Cardiac septum (tissue), 1 donor: ENCODE measurements around the gene ATF7IP. TPM values are rescaled to one million over a fixed set of nuclear protein-coding genes. Genes with fewer than 3 reads are reported as not detected.
"Not testable (repeated sequence)": the region's sequence is repeated elsewhere in the genome, so short reads cannot be mapped to it uniquely, and the experiment has no call there.

Source experiments
- DNase-seq: peaks from one replicate; pipeline ENCODE4 v3.0.0-alpha.2; 2020; ENCODE audit warnings: low spot score
- intact Hi-C: fragments of 100-400 bp; cut with DNase I; formaldehyde crosslinking; loops from one replicate; pipeline ENCODE4 v1.14.0; 2022
- total RNA-seq: library from RNA; stranded (reverse); fragmentation: NEBNext Ultra II Directional; extraction: Animal tissue kit (Norgen Biotek cat#: 25700); gene quantifications from one replicate; pipeline ENCODE4 v1.2.1, GENCODE V29; 2021
- donor health status: DM: no; HTN: no; CAD: no.

Gene ATF7IP
- total RNA-seq, 1 donor from 2014 or later = 61.6 TPM

DNA sequence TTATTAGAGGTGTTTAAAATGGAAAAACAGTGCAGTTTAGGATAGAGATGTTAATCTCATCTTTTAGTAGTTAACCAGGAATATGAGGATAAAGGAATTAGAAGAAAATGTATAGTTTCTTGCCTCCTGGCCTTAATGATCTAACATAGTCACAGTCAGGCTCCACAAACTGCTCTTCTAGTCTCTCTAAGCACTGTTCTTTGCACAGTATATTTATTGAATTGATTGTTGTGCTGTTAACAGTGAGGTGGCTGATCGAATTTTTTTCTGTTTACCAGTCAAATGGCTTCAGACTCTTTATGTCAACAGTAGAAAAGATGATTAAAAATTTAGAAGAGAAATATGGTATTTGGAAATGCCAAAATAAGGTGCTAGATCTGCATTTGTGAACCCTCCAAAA lies 37.8 kb downstream of the ATF7IP start:
- intact Hi-C loops = no loop called here
- DNase-seq = no peak

DNA sequence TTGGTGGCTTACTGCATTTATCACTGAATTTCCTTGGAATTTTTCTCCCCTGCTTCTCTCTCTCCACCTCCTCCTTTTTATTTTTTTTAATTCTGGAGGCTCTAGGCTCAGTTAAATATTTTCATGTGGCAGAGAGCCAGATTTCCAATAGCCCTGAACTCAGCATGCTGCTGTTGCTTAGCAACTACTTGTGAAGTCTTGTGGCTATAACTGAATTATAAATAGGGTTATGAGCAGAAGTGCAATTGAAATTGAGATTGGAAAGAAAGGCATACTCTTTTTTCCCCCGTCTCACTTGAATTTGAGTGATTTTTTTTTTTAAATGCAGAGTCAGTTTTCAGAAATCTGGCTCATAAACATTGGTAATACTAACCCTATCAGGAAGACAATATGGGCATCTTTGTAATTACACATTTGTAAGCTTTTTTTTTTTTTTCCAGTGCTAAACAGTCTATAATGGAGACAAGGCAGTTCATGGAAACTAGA lies 38.3 kb downstream of the ATF7IP start:
- intact Hi-C loops = no loop called here
- no peak for DNase-seq

DNA sequence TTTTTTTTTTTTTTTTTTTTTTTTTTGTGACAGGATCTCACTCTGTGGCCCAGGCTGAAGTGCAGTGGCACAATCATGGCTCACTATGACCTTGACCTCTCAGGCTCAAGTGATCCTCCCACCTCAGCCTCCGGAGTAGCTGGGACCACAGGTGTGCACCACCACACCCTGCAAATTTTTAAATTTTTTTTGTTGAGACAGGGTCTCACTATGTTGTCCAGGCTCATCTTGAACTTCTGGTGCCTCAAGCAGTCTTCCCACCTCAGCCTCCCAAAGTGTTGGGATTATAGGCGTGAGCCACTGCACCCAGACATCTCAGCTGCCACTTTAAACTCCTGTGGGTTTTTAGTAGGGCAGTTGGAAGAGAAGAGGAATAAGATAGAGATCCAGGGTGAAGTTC lies 39.9 kb downstream of the ATF7IP start:
- DNase-seq, intact Hi-C loops: not testable (repeated sequence)

DNA sequence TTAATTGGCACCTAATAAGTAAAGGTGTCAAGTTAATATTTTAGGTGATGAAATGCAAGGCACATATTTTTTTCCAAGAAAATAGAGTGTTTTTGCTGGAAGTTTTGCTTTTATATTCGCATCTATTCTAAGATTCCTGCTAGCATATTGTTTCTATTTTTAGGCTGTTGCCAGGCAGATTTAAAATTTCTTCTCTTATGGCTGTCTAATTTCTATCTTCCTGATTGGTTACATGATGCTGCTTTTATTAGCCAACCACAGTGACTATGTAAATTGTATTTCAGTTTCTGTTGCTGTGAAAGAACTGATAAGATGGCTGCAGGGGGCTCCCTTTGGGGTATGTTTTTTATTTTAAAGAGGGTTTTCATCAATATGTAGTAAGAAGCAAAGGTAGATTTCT lies 42.7 kb downstream of the ATF7IP start:
- intact Hi-C loops = no loop called here

DNA sequence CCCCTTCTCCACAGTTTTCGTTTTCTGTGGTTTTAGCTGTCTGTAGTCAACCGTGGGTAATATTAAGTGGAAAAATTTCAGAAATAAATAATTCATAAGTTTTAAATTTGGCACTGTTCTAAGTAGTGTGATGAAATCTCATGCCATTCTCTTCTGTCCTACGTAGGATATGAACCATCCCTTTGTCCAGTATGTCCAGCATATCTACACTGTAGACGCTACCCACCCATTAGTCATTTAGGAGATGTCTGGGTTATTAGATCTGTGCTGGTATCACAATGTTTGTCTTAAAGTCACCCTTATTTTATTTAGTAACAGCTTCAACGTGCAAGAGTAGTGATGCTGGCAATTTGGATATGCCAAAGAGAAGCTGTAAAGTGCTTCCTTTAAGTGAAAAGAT lies 44.7 kb downstream of the ATF7IP start:
- intact Hi-C loops = no loop called here
- DNase-seq = no peak

More for the DNA sequence above, 42.7 kb downstream of the ATF7IP start:
- no peak for DNase-seq

DNA sequence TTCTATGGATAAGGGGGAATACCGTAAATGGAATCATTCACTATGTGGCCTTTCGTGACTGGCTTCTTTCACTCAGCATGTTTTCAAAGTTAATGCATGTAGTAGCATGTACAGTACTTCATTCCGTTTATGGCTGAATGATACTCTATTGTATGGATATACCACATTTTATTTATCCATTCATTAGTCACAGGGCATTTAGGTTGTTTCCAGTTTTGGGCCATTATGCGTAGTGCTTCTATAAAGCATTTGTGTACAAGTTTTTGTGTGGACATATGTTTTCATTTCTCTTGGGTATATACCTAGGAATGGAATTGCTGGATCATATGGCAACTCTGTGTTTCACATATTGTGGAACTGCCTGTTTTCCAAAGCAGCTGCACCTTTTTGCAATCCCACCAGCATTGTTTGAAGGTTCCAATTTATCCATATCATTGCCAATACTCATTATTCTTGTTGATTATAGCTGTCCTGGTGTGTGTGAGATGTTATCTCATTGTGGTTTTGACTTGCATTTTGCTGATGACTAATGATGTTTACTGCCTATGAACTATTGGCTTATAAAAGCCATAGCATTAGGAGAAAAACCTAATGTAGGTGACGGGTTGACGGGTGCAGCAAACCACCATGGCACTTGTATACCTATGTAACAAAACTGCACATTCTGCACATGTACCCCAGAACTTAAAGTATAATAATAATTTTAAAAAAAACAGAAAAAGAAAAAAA lies 45.5 kb downstream of the ATF7IP start:
- DNase-seq = no peak
- intact Hi-C loops = no loop called here

DNA sequence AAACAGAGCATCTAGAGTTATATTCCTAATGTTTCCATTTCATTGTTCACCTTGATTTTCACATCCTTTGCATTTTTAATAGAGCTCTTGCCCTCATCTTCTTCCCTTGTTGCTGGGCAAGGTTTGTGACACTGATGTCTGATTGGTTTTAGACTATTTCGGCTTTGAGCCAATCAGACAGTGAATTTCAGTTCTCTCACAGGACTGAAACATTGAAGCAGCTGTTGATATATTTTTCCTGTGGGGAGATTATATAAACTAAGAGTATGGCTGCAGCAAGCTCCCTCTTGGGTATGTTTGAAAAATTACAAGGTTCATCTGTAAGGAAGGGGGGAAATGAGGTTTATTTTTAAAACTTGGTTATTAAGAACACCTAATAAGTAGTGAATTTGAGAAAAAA lies 51.2 kb downstream of the ATF7IP start:
- intact Hi-C loops = loop anchor here (5.0 kb wide), 1 partner anchor 49 kb away; the partner anchor contains the start of gene ATF7IP

DNA sequence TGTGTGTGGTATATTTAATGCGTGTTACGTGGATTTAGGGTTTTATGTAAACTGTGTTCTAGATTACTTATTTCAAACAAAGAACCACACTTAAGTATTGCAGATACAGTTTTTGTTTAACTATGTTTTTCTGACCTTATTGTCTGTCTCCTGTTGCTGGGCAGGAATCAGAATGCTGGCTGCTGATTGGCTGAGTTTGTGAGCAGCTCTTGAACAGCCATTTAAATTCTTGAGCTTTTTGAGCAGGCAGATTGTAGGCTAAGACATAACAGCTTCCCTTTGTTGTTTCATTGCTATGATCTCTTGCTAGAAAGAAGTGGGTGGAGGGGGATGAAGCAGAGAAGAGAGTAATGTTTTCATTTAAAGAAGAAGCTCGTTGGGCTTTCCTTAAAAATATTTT lies 52.2 kb downstream of the ATF7IP start:
- DNase-seq = peak; percentile 80
- intact Hi-C loops = loop anchor here (1.0 to 5.0 kb wide), 2 partner anchors 50 to 160 kb away; partner anchors contain the start of gene ATF7IP

More for the DNA sequence above, 51.2 kb downstream of the ATF7IP start:
- DNase-seq = no peak

DNA sequence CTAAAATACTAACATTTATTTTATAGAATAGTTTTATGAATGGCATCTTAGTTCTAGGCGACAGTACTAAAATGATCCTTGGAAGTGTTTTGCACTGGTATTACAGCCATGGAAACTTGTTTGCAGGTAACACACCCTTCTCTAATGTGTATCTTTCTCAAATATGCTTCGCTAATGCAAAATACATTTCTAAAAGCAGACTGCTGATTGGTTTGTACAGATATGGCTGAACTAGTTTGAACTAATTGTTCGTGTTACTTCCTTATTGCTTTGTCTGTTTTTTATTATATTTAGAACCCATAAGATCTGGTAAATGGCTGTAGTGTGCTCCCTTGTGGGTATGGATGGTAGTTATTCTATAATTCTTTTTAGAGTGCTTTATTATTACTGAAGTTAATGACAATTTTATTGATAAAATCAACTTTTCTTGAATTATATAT lies 53.0 kb downstream of the ATF7IP start:
- DNase-seq = no peak
- intact Hi-C loops = loop anchor here (1.0 to 5.0 kb wide), 2 partner anchors 51 to 161 kb away; partner anchors contain the start of gene ATF7IP

DNA sequence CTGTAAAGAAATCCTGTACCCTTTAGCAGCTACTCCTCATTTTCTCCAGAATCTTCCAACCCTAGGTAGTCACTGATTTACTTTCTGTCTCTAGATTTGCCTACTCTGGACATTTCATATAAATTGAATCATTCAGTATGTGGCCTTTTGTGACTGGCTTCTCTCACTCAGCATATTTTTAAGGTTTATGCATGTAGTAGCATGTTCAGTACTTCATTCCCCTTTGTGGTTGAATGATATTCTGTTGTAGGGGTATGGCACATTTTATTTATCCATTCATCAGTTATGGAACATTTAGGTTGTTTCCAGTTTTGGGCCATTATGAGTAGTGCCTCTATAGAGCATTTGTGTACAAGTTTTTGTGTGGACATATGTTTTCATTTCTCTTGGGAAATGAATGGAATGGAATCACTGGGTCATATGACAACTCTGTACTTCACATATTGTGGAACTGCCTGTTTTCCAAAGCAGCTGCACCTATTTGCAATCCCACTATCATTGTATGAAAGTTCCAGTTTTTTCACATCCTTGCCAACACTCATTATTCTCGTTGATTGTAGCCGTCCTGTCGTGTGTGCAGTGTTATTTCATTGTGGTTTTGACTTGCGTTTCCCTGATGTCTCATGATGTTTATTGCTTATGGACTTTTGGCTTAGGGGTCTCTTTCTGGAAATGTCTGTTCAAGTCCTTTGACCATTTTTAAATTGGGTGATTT lies 57.2 kb downstream of the ATF7IP start:
- intact Hi-C loops = no loop called here
- DNase-seq = no peak

DNA sequence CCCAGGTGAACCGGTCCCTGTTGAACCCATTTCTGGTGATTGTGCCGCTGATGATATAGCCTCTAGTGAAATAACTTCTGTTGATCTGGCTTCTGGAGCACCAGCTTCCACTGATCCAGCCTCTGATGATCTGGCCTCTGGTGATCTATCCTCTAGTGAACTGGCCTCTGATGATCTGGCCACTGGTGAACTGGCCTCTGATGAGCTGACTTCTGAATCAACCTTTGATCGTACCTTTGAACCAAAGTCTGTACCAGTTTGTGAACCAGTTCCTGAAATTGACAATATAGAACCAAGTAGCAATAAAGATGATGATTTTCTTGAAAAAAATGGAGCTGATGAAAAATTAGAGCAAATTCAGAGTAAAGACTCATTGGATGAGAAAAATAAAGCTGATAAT lies 59.1 kb downstream of the ATF7IP start:
- DNase-seq = no peak
- intact Hi-C loops = no loop called here

DNA sequence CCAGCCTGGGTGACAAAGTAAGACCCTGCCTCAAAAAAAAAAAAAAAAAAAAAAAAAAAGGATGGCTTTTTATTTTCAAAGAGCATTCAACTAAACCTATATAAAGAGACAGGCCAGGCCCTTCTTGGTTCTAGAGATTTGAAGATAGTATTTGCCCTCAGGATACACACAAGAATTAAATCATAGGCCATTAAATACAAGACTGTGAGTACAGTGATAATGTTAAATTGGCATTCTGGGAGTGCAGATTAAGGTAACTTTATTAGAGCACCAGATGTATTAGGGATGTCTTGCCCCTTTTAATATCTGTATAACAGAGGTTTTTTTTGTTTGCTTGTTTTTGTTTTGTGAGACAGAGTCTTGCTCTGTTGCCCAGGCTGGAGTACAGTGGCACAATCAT lies 61.3 kb downstream of the ATF7IP start:
- DNase-seq = no peak
- intact Hi-C loops = no loop called here

DNA sequence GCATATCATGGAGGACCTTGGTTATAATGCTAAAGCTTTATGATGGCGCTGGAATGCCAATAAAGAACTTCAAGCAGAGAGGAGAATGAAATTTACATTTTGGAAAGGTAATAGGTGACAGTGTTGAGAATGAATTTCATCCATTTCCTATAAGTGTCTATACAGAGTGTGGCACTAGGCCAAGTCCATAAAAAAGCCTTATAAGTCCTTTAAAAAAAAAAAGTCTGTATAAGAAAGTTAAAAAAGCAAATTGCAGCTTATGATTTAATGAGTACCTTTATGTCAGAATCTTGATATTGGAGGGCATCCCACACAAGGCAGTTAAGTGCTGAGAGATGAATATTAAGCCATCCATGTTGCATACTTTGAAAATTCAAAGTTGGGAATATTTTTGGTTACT lies 62.4 kb downstream of the ATF7IP start:
- intact Hi-C loops = no loop called here

DNA sequence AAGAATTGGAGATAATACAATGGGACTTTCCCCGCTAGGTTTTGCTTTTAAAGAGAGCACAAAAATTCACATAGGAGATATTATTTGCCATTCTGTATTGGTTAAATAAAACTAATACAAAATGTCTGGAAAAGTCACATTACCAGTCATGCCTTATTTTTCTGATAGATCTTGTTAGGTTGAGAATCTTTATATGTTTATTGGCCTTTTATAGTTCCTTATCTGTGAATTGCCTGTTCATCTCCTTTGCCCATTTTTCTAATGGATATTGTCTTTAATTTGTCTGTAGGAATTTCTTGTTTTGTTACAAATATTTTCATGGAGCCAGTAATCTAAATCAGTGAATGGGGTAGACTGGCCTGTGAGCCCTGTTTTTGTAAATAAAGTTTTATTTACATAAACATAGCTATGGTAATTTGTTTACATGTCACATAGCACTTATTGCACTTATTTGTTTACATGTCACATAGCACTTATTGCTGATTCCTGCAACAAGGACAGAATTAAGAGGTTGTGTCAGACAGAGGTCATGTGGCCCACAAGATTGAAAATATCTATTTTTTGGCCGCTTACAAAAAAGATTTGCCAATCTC lies 65.0 kb downstream of the ATF7IP start:
- DNase-seq = no peak
- intact Hi-C loops = no loop called here

More for the DNA sequence above, 62.4 kb downstream of the ATF7IP start:
- DNase-seq = no peak

DNA sequence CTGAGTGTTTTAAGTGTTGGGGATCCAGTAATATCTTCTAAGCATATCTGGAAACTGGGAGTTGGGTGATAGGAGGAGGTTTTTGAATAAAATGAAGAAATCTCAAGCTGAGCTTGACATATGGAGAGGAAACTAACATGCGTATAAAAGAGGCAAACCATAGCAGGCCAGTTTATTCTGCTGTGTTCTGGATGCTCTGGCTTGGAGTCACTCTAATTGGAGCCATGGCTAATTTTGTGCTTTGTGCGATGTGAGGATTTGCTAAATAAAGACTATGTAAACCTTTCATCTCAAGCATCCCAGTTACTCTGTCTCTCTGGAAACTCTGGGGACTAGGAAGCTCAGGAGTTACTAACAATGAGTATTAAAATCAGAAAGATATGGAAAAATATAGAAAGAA lies 66.5 kb downstream of the ATF7IP start:
- intact Hi-C loops = no loop called here
- no peak for DNase-seq

DNA sequence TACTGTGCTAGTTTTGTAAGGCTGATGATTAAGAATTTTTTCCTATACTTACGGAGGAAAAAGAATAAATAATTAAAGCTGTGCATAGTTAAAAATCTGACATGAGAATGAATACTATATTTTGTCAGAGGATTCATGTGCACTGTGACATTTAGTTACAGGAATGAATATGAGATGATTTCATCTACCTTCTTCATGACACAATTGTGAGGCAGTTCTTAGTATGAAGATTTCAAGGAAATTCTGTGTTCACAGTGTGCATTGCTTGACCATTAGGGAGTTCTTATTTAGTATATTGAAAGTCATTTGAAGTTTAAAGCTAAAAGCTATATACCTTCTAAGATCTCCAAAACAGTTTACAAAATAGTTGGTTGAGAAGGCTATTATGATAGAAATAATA lies 70.1 kb downstream of the ATF7IP start:
- DNase-seq = no peak
- intact Hi-C loops = no loop called here

DNA sequence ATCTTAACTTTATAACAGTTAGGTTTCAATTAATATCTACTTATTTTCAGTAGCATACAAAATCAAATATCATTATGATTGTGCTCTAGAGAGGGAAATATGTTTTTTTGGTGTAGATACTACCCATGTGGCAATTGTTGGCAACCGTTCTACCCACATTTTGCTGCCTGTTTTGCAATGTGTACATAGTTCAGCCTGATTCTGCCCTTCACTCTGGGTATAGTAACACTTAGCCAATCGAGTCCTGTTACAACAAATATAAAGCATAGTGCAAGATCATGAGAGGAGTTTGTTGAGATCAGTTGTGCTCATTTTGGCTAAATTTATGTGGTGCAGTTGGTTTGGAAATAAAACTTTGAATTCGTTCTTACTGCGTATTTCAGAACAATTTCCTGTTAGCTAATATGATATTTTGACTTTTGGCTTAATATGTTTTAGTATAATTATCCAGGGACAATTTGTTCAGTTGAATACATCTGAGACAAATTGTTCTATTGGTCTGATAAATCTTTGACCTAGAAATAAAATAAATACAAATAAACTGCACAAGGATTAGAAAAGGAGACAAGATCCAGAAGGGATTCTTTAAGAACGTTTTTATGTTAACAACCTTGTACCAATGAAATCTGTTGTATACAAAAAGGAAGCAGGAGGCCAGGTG lies 76.9 kb downstream of the ATF7IP start:
- intact Hi-C loops = no loop called here
- no peak for DNase-seq

DNA sequence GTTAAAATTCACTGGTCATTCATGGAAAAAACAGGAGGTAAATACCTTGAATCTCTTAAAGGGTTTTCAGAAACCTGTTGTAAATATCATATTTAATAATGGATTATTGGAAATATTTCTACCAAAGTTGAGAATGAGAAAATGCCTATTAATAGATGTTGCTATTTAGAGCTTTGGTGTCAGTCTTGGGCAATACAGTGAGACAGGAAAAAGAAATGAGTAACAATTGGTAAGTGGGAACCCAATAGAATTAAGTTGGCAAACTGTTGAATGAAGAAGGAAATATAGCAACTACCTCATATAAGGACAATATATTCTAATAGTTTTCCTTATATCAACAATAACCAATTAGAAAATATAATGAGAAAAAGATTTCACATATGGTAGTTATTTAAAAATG lies 78.0 kb downstream of the ATF7IP start:
- intact Hi-C loops = no loop called here
- no peak for DNase-seq

DNA sequence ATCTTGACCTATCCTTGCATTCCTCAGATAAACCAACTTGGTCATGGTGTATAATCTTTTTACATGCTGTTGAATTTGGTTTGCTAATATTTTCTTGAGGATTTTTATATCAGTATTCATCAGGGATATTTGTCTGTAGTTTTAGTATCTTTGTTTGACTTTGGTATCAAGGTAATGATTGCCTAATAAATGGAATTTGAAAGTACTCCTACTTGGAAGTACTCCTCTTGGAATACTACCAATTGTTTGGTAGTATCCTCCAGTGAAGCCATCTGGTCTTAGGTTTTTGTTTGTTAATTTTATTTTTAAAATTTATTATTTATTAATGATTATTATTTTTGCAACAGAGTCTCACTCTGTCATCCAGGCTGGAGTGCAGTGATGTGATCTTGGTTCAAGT lies 85.0 kb downstream of the ATF7IP start:
- intact Hi-C loops = no loop called here
- DNase-seq = no peak

DNA sequence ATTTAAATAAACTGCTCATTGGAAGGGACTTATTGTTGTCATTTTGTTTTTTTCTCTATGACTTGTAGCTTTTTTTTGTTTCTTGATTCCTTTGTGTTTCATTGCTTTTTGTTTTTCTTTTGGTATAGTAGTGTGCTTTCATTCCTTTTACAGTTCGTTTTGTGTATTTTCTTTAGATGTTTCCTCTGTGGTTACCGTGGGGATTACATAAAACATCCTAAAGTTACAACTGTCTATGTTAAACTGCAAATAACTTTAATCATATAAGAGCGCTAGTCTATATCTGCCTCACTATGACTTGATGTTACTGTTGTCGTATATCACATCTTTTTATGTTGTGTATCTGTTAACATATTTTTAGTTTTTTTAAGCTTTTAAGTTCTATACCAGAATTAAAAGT lies 86.9 kb downstream of the ATF7IP start:
- intact Hi-C loops = no loop called here

More for the DNA sequence above, 86.9 kb downstream of the ATF7IP start:
- DNase-seq = no peak
